ENCODE measurements around the gene TNFAIP2. TPM values are rescaled to one million over a fixed set of nuclear protein-coding genes. Genes with fewer than 3 reads are reported as not detected.
A peak's percentile ranks its signal among the peaks of the same experiment; 100 is the strongest.

Gene TNFAIP2
- total and polyA plus RNA-seq, 8 donors = 28.4 to 237 (median 34.7) TPM

DNA sequence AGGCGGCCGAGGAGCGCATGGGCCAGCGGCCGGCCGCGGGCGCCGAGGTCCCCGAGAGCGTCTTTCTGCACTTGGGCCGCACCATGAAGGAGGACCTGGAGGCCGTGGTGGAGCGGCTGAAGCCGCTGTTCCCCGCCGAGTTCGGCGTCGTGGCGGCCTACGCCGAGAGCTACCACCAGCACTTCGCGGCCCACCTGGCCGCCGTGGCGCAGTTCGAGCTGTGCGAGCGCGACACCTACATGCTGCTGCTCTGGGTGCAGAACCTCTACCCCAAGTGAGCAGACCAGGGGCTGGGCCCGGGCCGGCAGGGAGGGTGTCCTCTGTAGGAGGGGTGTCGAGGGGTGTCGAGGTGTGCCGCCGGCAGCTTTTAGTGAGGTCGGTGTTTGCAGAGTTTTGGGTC is 4.1 kb downstream of the TNFAIP2 start:
- DNase-seq (peak in 1 of 4 donors; percentile 79), ATAC-seq (no peak)
- Histone ChIP-seq H3K36me3 (peaks cover 0 to 63% of the 10 kb centered on the region in 2 donors), H3K4me1 (peaks cover 17 to 71% of the 10 kb centered on the region in 2 donors), H3K4me3 (no peak overlapping the region), H3K9me3 (no peaks in the 10 kb centered on the region), H3K27me3 (peaks cover 0 to 20% of the 10 kb centered on the region in 2 donors), H3K27ac (no peak overlapping the region)
- intact Hi-C loops (cut with DNase I) = no loop called here
- no peak for TF ChIP-seq CTCF (IDR thresholded peaks at IDR 0.05)

- Histone ChIP-seq H3K27me3 (peaks cover 0 to 13% of the 10 kb centered on the region in 2 donors), H3K27ac (no peak overlapping the region), H3K4me1 (peaks cover 12 to 64% of the 10 kb centered on the region in 2 donors), H3K9me3 (no peaks in the 10 kb centered on the region), H3K36me3 (peaks cover 0 to 69% of the 10 kb centered on the region in 2 donors), H3K4me3 (no peak overlapping the region)
- DNase-seq (no peak), ATAC-seq (no peak)
- intact Hi-C loops (cut with DNase I) = no loop called here
- no peak for TF ChIP-seq CTCF (IDR thresholded peaks at IDR 0.05)
Measured at GRCh38 chr14:103127861-103128598, 4.8 kb downstream of the TNFAIP2 start.

DNA sequence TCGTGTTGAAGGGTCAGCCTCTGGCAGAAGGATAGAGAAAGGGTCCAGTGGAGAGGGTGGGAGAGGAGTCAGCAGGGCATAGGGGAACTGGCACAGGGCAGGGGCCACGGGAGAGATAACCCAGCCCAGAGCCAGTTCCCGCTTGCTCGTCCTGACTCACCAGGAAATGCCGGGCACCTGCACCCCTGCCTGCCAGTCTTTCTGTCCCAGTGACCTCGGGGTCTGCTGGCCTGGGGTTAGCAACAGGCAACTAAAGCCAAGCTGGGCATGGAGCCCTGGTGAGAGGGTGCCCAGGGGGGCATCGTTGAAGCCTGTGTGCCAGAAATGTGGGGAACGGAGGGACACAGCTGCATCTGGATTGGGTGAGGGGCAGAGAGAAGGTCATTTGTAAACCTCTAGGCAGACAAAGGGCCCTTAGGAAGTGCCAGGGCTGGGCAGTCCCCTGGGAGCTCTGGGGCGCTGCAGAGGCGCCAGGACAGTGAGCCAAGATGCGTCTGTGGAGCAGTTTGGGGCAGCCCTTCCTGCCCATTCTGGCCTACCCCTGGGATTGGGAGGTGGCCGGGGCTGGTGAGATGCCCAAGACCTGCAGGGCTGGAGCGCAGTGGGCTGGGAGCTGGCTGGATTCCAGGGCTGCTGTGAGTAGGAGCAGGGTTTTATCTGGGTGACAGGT is 5.5 kb downstream of the TNFAIP2 start:
- Histone ChIP-seq H3K27me3 (peaks cover 0 to 6% of the 10 kb centered on the region in 2 donors), H3K27ac (no peak overlapping the region), H3K9me3 (no peaks in the 10 kb centered on the region), H3K36me3 (peaks cover 0 to 77% of the 10 kb centered on the region in 2 donors), H3K4me1 (peaks cover 8 to 57% of the 10 kb centered on the region in 2 donors), H3K4me3 (no peak overlapping the region)
- DNase-seq = peak in 1 of 4 donors; percentile 68
- no peak for TF ChIP-seq CTCF (IDR thresholded peaks at IDR 0.05)
- ATAC-seq = no peak
- intact Hi-C loops (cut with DNase I) = no loop called here

DNA sequence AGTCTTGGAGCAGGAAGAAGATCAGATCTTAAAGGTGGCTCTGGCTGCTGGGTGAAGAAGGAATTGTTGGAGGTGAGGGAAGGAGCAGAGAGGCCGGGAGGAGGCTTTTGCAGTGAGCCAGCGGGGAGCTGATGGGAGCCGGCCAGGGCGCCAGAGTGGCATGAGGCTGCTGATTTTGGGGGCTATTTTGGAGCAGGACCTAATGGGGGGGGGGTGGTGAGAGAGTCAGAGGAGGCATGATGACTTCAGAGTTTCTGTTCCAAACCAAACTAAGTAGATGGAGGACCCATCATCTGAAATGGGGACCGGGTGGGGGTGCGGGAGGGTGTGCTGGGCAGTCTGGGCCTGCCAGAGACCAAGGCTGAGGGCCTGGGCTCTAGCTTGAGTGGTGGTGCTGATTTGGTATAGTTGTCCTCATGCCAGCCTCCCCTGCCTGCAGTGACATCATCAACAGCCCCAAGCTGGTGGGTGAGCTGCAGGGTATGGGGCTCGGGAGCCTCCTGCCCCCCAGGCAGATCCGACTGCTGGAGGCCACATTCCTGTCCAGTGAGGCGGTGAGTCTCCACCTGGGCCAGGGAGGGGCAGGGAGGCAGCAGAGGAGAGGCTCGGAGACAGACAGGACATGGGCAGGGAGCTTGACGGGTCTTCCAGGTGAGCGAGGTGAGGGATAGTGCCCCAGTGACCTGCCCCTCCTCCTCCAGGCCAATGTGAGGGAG is 6.2 kb downstream of the TNFAIP2 start:
- Histone ChIP-seq H3K27me3 (no peaks in the 10 kb centered on the region), H3K27ac (no peak overlapping the region), H3K4me1 (peaks cover 8 to 50% of the 10 kb centered on the region in 2 donors), H3K9me3 (no peaks in the 10 kb centered on the region), H3K36me3 (peaks cover 0 to 84% of the 10 kb centered on the region in 2 donors), H3K4me3 (no peak overlapping the region)
- intact Hi-C loops (cut with DNase I) = no loop called here
- TF ChIP-seq CTCF (IDR thresholded peaks at IDR 0.05) = no peak
- ATAC-seq = no peak
- peak in 1 of 4 donors; percentile 68 for DNase-seq

Data from left lung (tissue), 10 donors.